ENCODE data around the gene C6orf89.

The C6orf89 gene

GRCh38 chr6:36912030-36912454 lies 26.3 kb downstream of the C6orf89 start:
- peak overlapping the region in 1 of 2 experiments; percentile 6 for H3K27ac ChIP-seq (ENCODE audit: insufficient read depth in 1 of 2, low read depth in 1 of 2, low read length in 2 of 2, poor library complexity in 1 of 2, severe bottlenecking in 2 of 2)
- H3K9me3 ChIP-seq (ENCODE audit: control extremely low read depth in 1 of 5, control insufficient read depth in 4 of 5, insufficient read depth in 2 of 5, low read depth in 1 of 5, low read length in 4 of 5): no peaks in the 10 kb centered on the region
- 0% methylated on average over 1 of the region's 4 CpGs for WGBS (ENCODE audit: insufficient coverage)
- H3K36me3 ChIP-seq (ENCODE audit: control insufficient read depth in 4 of 4, insufficient read depth in 4 of 4, low read length in 3 of 4): peaks cover 2 to 19% (median 10%) of the 10 kb centered on the region in 4 experiments
- peaks cover 12 to 54% (median 45%) of the 10 kb centered on the region in 4 experiments for H3K4me1 ChIP-seq (ENCODE audit: control extremely low read depth in 1 of 4, control insufficient read depth in 4 of 4, insufficient read depth in 4 of 4, low read length in 3 of 4)
- H3K4me3 ChIP-seq (ENCODE audit: control insufficient read depth in 1 of 7, extremely low read depth in 1 of 7, insufficient read depth in 4 of 7, low read depth in 2 of 7, low read length in 6 of 7): peak overlapping the region in 5 of 7 experiments; percentile 7 to 71 (median 42)
- ChIA-PET CTCF (interaction anchor here (1.1 kb wide), 2 partner anchors 20 to 106 kb away, joined by 3 read pairs; no protein-coding TSS in a partner anchor), POLR2A (interaction anchor here (0.7 to 1.1 kb wide), 2 partner anchors 42 to 51 kb away, joined by 3 to 5 read pairs; partner anchors contain the start of gene PI16)
- no peaks in the 10 kb centered on the region for H3K27me3 ChIP-seq (replicated peaks in 2 of 5; ENCODE audit: control insufficient read depth in 4 of 5, insufficient read depth in 5 of 5, low read length in 4 of 5)
- DNase-seq: peak; percentile 90 to 99 (median 97)

GRCh38 chr6:36912586-36912985 lies 26.8 kb downstream of the C6orf89 start:
- no peaks in the 10 kb centered on the region for H3K9me3 ChIP-seq (ENCODE audit: control extremely low read depth in 1 of 5, control insufficient read depth in 4 of 5, insufficient read depth in 2 of 5, low read depth in 1 of 5, low read length in 4 of 5)
- WGBS (ENCODE audit: insufficient coverage): 3% methylated on average over 5 of the region's 8 CpGs
- ChIA-PET CTCF (interaction anchor here (1.1 kb wide), 2 partner anchors 21 to 105 kb away, joined by 3 read pairs; no protein-coding TSS in a partner anchor), POLR2A (interaction anchor here (0.7 to 1.1 kb wide), 2 partner anchors 42 to 51 kb away, joined by 3 to 5 read pairs; partner anchors contain the start of gene PI16)
- peak overlapping the region in 1 of 2 experiments; percentile 6 for H3K27ac ChIP-seq (ENCODE audit: insufficient read depth in 1 of 2, low read depth in 1 of 2, low read length in 2 of 2, poor library complexity in 1 of 2, severe bottlenecking in 2 of 2)
- peaks cover 4 to 24% (median 14%) of the 10 kb centered on the region in 4 experiments for H3K36me3 ChIP-seq (ENCODE audit: control insufficient read depth in 4 of 4, insufficient read depth in 4 of 4, low read length in 3 of 4)
- DNase-seq: peak; percentile 20 to 81 (median 74)
- H3K27me3 ChIP-seq (replicated peaks in 2 of 5; ENCODE audit: control insufficient read depth in 4 of 5, insufficient read depth in 5 of 5, low read length in 4 of 5): no peaks in the 10 kb centered on the region
- H3K4me1 ChIP-seq (ENCODE audit: control extremely low read depth in 1 of 4, control insufficient read depth in 4 of 4, insufficient read depth in 4 of 4, low read length in 3 of 4): peaks cover 12 to 49% (median 45%) of the 10 kb centered on the region in 4 experiments
- H3K4me3 ChIP-seq (ENCODE audit: control insufficient read depth in 1 of 7, extremely low read depth in 1 of 7, insufficient read depth in 4 of 7, low read depth in 2 of 7, low read length in 6 of 7): peak overlapping the region in 5 of 7 experiments; percentile 7 to 71 (median 42)

DNA sequence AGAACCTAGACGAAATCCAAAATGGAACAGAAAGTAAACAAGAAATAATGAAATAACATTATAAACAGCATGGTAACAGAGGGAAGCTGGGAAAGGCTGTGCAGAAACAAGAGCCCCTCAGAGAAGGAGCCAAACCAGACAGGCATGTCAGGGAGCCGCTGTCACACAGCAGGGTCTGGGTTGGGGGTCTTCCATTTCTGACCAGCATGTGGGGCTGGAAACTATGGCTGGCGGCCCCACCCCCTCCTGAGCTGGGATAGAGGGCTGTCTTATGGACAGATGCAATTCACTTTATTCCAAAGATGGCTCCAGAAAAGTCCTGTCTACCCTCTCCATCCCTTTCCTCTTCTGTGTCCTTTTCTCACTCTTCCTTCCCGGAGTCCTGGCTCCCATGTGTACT lies 27.3 kb downstream of the C6orf89 start:
- ChIA-PET POLR2A (no interaction called here), CTCF (interaction anchor here (1.1 to 1.8 kb wide), 4 partner anchors 9 to 105 kb away, joined by 3 to 7 read pairs (median 4); no protein-coding TSS in a partner anchor)
- no peak for DNase-seq
- no peaks in the 10 kb centered on the region for H3K9me3 ChIP-seq (ENCODE audit: control extremely low read depth in 1 of 5, control insufficient read depth in 4 of 5, insufficient read depth in 2 of 5, low read depth in 1 of 5, low read length in 4 of 5)
- H3K36me3 ChIP-seq (ENCODE audit: control insufficient read depth in 4 of 4, insufficient read depth in 4 of 4, low read length in 3 of 4): peaks cover 4 to 28% (median 16%) of the 10 kb centered on the region in 4 experiments
- peak overlapping the region in 3 of 7 experiments; percentile 42 to 71 (median 58) for H3K4me3 ChIP-seq (ENCODE audit: control insufficient read depth in 1 of 7, extremely low read depth in 1 of 7, insufficient read depth in 4 of 7, low read depth in 2 of 7, low read length in 6 of 7)
- H3K27ac ChIP-seq (ENCODE audit: insufficient read depth in 1 of 2, low read depth in 1 of 2, low read length in 2 of 2, poor library complexity in 1 of 2, severe bottlenecking in 2 of 2): no peak overlapping the region
- H3K4me1 ChIP-seq (ENCODE audit: control extremely low read depth in 1 of 4, control insufficient read depth in 4 of 4, insufficient read depth in 4 of 4, low read length in 3 of 4): peaks cover 12 to 44% (median 40%) of the 10 kb centered on the region in 4 experiments
- 87% methylated on average over 3 of the region's 4 CpGs for WGBS (ENCODE audit: insufficient coverage)
- H3K27me3 ChIP-seq (replicated peaks in 2 of 5; ENCODE audit: control insufficient read depth in 4 of 5, insufficient read depth in 5 of 5, low read length in 4 of 5): peaks cover 0 to under 1% (median 0%) of the 10 kb centered on the region in 5 experiments

GRCh38 chr6:36914227-36914794 lies 28.6 kb downstream of the C6orf89 start:
- Histone ChIP-seq H3K36me3 (ENCODE audit: control insufficient read depth in 4 of 4, insufficient read depth in 4 of 4, low read length in 3 of 4) (peaks cover 4 to 34% (median 21%) of the 10 kb centered on the region in 4 experiments), H3K27me3 (replicated peaks in 2 of 5; ENCODE audit: control insufficient read depth in 4 of 5, insufficient read depth in 5 of 5, low read length in 4 of 5) (peaks cover 0 to 1% (median 0%) of the 10 kb centered on the region in 5 experiments), H3K9me3 (ENCODE audit: control extremely low read depth in 1 of 5, control insufficient read depth in 4 of 5, insufficient read depth in 2 of 5, low read depth in 1 of 5, low read length in 4 of 5) (no peaks in the 10 kb centered on the region), H3K4me3 (ENCODE audit: control insufficient read depth in 1 of 7, extremely low read depth in 1 of 7, insufficient read depth in 4 of 7, low read depth in 2 of 7, low read length in 6 of 7) (no peak overlapping the region), H3K27ac (ENCODE audit: insufficient read depth in 1 of 2, low read depth in 1 of 2, low read length in 2 of 2, poor library complexity in 1 of 2, severe bottlenecking in 2 of 2) (no peak overlapping the region), H3K4me1 (ENCODE audit: control extremely low read depth in 1 of 4, control insufficient read depth in 4 of 4, insufficient read depth in 4 of 4, low read length in 3 of 4) (peaks cover 12 to 42% (median 38%) of the 10 kb centered on the region in 4 experiments)
- POLR2A ChIA-PET: interaction anchor here (0.6 kb wide), 1 partner anchor 42 kb away, joined by 3 read pairs; no protein-coding TSS in a partner anchor
- DNase-seq: peak; percentile 11 to 31 (median 23)
- WGBS (ENCODE audit: insufficient coverage): 64% methylated on average over 7 of the region's 10 CpGs
- CTCF ChIA-PET: interaction anchor here (0.8 to 1.8 kb wide), 9 partner anchors 10 to 145 kb away, joined by 3 to 7 read pairs (median 3); partner anchors contain the start of gene PI16

DNA sequence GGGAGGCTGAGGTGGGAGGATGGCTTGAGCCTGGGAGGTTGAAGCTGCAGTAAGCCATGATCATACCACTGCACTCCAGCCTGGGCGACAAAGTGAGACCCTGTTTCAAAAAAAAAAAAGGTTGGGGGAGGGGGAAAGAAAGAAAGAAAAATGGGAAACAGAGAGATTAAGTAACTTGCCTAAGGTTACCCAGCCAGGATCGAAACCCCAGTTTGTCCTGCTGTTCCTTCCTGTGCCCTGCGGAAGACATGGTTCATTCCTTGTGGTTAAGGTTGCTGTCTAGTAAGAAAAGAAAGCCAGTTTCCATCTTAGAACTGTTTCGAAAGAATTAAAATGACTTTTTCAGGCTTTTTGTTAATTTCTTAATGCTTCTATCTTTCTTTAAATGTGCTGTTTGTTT lies 29.8 kb downstream of the C6orf89 start:
- Histone ChIP-seq H3K36me3 (ENCODE audit: control insufficient read depth in 4 of 4, insufficient read depth in 4 of 4, low read length in 3 of 4) (peaks cover 7 to 42% (median 25%) of the 10 kb centered on the region in 4 experiments), H3K4me3 (ENCODE audit: control insufficient read depth in 1 of 7, extremely low read depth in 1 of 7, insufficient read depth in 4 of 7, low read depth in 2 of 7, low read length in 6 of 7) (no peak overlapping the region), H3K27ac (ENCODE audit: insufficient read depth in 1 of 2, low read depth in 1 of 2, low read length in 2 of 2, poor library complexity in 1 of 2, severe bottlenecking in 2 of 2) (no peak overlapping the region), H3K27me3 (replicated peaks in 2 of 5; ENCODE audit: control insufficient read depth in 4 of 5, insufficient read depth in 5 of 5, low read length in 4 of 5) (peaks cover 0 to 1% (median 0%) of the 10 kb centered on the region in 5 experiments), H3K4me1 (ENCODE audit: control extremely low read depth in 1 of 4, control insufficient read depth in 4 of 4, insufficient read depth in 4 of 4, low read length in 3 of 4) (peaks cover 12 to 42% (median 38%) of the 10 kb centered on the region in 4 experiments), H3K9me3 (ENCODE audit: control extremely low read depth in 1 of 5, control insufficient read depth in 4 of 5, insufficient read depth in 2 of 5, low read depth in 1 of 5, low read length in 4 of 5) (no peaks in the 10 kb centered on the region)
- DNase-seq: no peak
- ChIA-PET CTCF (interaction anchor here (1.2 to 1.7 kb wide), 3 partner anchors 11 to 62 kb away, joined by 3 read pairs; no protein-coding TSS in a partner anchor), POLR2A (no interaction called here)
- WGBS (ENCODE audit: insufficient coverage): 100% methylated on average over 2 of the region's 4 CpGs

DNA sequence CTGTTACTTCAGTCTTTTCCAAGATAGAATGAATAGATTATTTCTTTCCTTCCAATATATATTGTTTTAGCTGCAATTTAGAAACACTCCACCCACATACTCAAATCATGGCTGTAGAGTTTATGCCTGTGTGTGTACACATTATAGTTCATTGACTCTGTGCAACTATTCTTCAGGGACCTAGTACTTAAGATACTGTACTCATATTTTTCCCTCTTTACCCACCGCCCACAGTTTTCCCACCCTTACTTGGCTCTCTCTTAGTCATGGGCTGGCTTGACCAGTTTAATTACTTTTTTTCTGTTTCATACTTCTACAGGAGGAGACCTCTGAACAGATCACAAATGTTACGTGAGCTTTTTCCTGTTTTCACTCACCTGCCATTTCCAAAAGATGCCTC lies 30.4 kb downstream of the C6orf89 start:
- no peak for DNase-seq
- ChIA-PET CTCF (interaction anchor here (1.7 kb wide), 1 partner anchor 62 kb away, joined by 3 read pairs; no protein-coding TSS in a partner anchor), POLR2A (no interaction called here)
- H3K27ac ChIP-seq (ENCODE audit: insufficient read depth in 1 of 2, low read depth in 1 of 2, low read length in 2 of 2, poor library complexity in 1 of 2, severe bottlenecking in 2 of 2): no peak overlapping the region
- H3K4me1 ChIP-seq (ENCODE audit: control extremely low read depth in 1 of 4, control insufficient read depth in 4 of 4, insufficient read depth in 4 of 4, low read length in 3 of 4): peaks cover 12 to 38% (median 36%) of the 10 kb centered on the region in 4 experiments
- H3K27me3 ChIP-seq (replicated peaks in 2 of 5; ENCODE audit: control insufficient read depth in 4 of 5, insufficient read depth in 5 of 5, low read length in 4 of 5): peaks cover 0 to 1% (median 0%) of the 10 kb centered on the region in 5 experiments
- H3K36me3 ChIP-seq (ENCODE audit: control insufficient read depth in 4 of 4, insufficient read depth in 4 of 4, low read length in 3 of 4): peaks cover 7 to 46% (median 25%) of the 10 kb centered on the region in 4 experiments
- 90% methylated on average over 1 of the region's 2 CpGs for WGBS (ENCODE audit: insufficient coverage)
- no peaks in the 10 kb centered on the region for H3K9me3 ChIP-seq (ENCODE audit: control extremely low read depth in 1 of 5, control insufficient read depth in 4 of 5, insufficient read depth in 2 of 5, low read depth in 1 of 5, low read length in 4 of 5)
- no peak overlapping the region for H3K4me3 ChIP-seq (ENCODE audit: control insufficient read depth in 1 of 7, extremely low read depth in 1 of 7, insufficient read depth in 4 of 7, low read depth in 2 of 7, low read length in 6 of 7)

All from common myeloid progenitor, CD34-positive (primary cell).